ENCODE data around the gene FAM53B. TPM values are rescaled to one million over a fixed set of nuclear protein-coding genes. Genes with fewer than 3 reads are reported as not detected.

The FAM53B gene
- total RNA-seq, 4 donors from 2014 or later: 60.8 to 84.8 (median 78.8) TPM

DNA sequence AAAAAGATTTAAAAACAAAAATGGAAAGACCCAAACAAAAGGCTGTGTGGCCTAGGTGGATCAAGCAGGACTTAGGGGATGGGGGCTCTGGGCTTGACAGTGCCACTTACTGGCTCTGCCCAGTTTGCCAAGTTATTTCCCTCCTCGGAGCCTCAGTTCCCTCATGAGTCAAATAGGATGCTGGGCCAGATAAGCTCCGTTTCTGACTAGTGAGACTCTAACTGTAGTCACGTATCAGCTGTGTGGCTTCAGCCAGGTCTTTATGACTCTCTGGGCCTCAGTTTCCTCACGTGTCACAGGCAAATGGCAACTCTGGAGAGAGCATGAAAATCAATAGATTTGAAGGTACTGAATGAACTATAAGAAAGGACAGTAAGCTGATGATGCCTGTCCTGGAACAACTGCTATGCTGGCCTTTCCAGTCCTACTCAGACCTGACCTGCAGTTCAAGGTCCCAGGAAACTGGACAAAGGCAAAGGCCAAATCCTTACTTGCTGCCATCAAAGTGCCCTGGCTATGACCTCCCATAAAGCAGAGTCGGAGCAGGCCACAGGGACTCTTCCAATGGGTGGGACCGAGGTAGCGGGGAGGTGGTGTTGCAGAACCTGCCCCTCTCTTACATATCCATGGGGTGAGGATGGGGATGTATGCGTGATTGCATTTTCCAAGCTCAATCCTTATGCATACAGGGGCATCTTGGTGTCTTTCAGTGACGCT, 27.0 kb downstream of the FAM53B start:
- no peak for DNase-seq (ENCODE audit: low spot score in 2 of 2)
- Histone ChIP-seq H3K4me1 (peaks cover 0 to 95% (median 81%) of the 10 kb centered on the region in 4 donors), H3K36me3 (no peaks in the 10 kb centered on the region), H3K4me3 (no peak overlapping the region), H3K27me3 (no peaks in the 10 kb centered on the region), H3K9me3 (no peaks in the 10 kb centered on the region), H3K27ac (peak overlapping the region; percentile 79 to 98 (median 90))
- 82 to 86% methylated on average over 9 of the region's 9 CpGs for WGBS, 2 donors
- TF ChIP-seq POLR2A (IDR thresholded peaks at IDR 0.05) (no peak), EP300 (IDR thresholded peaks at IDR 0.05) (no peak)
- TF ChIP-seq, protein P1, sequence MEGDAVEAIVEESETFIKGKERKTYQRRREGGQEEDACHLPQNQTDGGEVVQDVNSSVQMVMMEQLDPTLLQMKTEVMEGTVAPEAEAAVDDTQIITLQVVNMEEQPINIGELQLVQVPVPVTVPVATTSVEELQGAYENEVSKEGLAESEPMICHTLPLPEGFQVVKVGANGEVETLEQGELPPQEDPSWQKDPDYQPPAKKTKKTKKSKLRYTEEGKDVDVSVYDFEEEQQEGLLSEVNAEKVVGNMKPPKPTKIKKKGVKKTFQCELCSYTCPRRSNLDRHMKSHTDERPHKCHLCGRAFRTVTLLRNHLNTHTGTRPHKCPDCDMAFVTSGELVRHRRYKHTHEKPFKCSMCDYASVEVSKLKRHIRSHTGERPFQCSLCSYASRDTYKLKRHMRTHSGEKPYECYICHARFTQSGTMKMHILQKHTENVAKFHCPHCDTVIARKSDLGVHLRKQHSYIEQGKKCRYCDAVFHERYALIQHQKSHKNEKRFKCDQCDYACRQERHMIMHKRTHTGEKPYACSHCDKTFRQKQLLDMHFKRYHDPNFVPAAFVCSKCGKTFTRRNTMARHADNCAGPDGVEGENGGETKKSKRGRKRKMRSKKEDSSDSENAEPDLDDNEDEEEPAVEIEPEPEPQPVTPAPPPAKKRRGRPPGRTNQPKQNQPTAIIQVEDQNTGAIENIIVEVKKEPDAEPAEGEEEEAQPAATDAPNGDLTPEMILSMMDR (IDR thresholded peaks at IDR 0.05): no peak

DNA sequence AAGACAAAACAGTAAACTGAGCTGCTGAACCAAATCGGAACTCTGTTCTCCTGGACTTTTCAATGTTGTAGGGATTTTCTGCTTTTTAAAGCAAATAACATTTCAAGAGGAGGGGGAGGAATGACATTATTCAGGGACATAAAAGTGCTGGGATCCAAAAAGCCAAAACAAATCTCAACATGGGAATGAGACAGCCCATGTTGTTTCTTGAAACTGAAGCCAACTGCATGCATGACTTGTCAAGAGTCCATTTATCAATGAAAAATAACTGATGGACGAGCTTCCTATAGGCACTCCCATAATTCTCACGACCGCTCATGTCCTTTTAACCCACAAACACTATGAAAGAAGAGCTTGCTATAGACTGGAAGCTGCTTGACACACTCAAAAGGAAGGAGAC, 27.8 kb downstream of the FAM53B start:
- H3K4me1 ChIP-seq: peaks cover 0 to 91% (median 73%) of the 10 kb centered on the region in 4 donors
- no peaks in the 10 kb centered on the region for H3K9me3 ChIP-seq
- TF ChIP-seq, protein P1 (IDR thresholded peaks at IDR 0.05): no peak
- TF ChIP-seq EP300 (IDR thresholded peaks at IDR 0.05): no peak
- no peak for TF ChIP-seq POLR2A (IDR thresholded peaks at IDR 0.05)
- no peak for DNase-seq (ENCODE audit: low spot score in 2 of 2)
- H3K4me3 ChIP-seq: no peak overlapping the region
- no peaks in the 10 kb centered on the region for H3K27me3 ChIP-seq
- 49 to 66% methylated on average over 4 of the region's 4 CpGs for WGBS, 2 donors
- no peaks in the 10 kb centered on the region for H3K36me3 ChIP-seq
- peak overlapping the region; percentile 47 to 98 (median 73) for H3K27ac ChIP-seq

DNA sequence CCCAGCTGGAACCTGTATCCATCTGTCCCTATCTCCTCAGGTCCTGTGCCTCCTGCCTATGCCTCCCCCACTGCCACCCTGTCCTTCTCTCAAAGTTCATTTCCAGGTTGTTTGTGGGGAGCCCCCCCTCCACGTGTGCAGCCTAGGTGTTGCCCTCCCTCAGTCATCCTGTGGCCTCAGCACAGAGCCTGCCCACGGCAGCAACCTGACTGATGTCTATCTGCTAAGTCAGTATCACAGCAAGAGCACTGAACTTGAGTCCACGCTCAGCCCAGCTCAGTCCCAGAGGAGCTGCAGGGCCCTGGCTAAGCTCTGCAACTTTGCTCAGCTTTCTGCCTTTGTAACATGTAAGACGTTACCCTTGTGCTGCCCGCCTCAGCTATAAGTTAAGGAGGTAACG, 28.7 kb downstream of the FAM53B start:
- Histone ChIP-seq H3K36me3 (no peaks in the 10 kb centered on the region), H3K4me3 (no peak overlapping the region), H3K27ac (peak overlapping the region; percentile 23 to 98 (median 72)), H3K9me3 (no peaks in the 10 kb centered on the region), H3K4me1 (peaks cover 0 to 91% (median 73%) of the 10 kb centered on the region in 4 donors), H3K27me3 (no peaks in the 10 kb centered on the region)
- no peak for DNase-seq (ENCODE audit: low spot score in 2 of 2)
- 52 to 57% methylated on average over 6 of the region's 6 CpGs for WGBS, 2 donors
- TF ChIP-seq EP300 (IDR thresholded peaks at IDR 0.05) (no peak), POLR2A (IDR thresholded peaks at IDR 0.05) (no peak)
- TF ChIP-seq, protein P1 (IDR thresholded peaks at IDR 0.05): no peak

DNA sequence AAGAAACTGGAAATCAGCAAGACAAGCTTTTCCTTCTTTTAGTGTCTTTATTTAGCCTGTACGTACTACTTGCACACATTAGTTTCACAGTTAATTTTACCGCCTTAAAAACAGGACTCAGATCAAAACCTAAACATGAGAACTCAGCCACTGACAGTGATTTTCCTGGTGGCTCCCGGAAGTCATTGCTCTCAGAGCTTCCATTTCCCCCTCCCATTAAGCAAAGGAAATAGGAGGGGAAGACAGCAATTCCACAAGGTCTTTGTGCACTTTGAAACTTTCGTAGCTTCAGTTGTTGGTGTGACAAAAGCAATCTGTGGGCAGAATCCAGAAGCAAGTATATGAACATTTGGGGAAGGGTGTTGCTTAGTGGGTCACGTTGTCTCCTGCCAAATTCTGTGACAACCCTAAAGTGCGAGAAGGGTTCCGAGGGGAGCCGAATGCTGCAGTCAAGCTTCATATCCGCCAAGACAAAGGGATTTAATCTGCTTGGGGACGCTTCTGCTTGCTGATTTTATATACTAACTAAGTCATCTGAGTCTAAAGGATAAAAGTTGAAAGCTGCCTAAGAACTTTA, 30.4 kb downstream of the FAM53B start:
- WGBS, 2 donors: 43 to 52% methylated on average over 10 of the region's 10 CpGs
- TF ChIP-seq POLR2A (IDR thresholded peaks at IDR 0.05) (no peak), EP300 (IDR thresholded peaks at IDR 0.05) (no peak)
- TF ChIP-seq, protein P1 (IDR thresholded peaks at IDR 0.05): no peak
- Histone ChIP-seq H3K4me3 (no peak overlapping the region), H3K9me3 (no peaks in the 10 kb centered on the region), H3K27me3 (no peaks in the 10 kb centered on the region), H3K36me3 (no peaks in the 10 kb centered on the region), H3K4me1 (peaks cover 7 to 92% (median 73%) of the 10 kb centered on the region in 4 donors), H3K27ac (peak overlapping the region in 3 of 4 donors; percentile 41 to 97 (median 91))
- DNase-seq (ENCODE audit: low spot score in 2 of 2): no peak

Measured in tibial nerve (tissue), 4 donors.